Osteocyte (in vitro differentiated cells): Measurements from ENCODE around the gene BRINP2. TPM values are rescaled to one million over a fixed set of nuclear protein-coding genes. Genes with fewer than 3 reads are reported as not detected.

Source experiments
- DNase-seq: peaks from one replicate; pipeline ENCODE4 v3.0.0; 2021; ENCODE audit warnings: mixed read lengths; ENCODE audit not compliant: unreplicated experiment; ENCODE audit errors: extremely low spot score
- H3K27ac Mint-ChIP-seq: one replicate; pipeline ENCODE4 v1.8.0; 2021; ENCODE audit warnings: mild to moderate bottlenecking, mixed read lengths; ENCODE audit not compliant: unreplicated experiment
- H3K27me3 Mint-ChIP-seq: one replicate; pipeline ENCODE4 v1.8.0; 2021; ENCODE audit warnings: mixed read lengths; ENCODE audit not compliant: unreplicated experiment
- H3K36me3 Mint-ChIP-seq: one replicate; pipeline ENCODE4 v1.8.0; 2021; ENCODE audit warnings: mixed read lengths; ENCODE audit not compliant: unreplicated experiment
- H3K4me1 Mint-ChIP-seq: one replicate; pipeline ENCODE4 v1.8.0; 2021; ENCODE audit warnings: mixed read lengths; ENCODE audit not compliant: unreplicated experiment
- H3K4me3 Mint-ChIP-seq: one replicate; pipeline ENCODE4 v1.8.0; 2021; ENCODE audit warnings: mild to moderate bottlenecking, moderate library complexity, mixed read lengths; ENCODE audit not compliant: unreplicated experiment
- H3K9me3 Mint-ChIP-seq: one replicate; pipeline ENCODE4 v1.8.0; 2021; ENCODE audit warnings: mixed read lengths; ENCODE audit not compliant: unreplicated experiment
- long read RNA-seq: library from polyadenylated mRNA; unstranded; transcript quantifications from one replicate; pipeline ENCODE4 v2.0.0, GENCODE V29; 2021
- total RNA-seq: library from RNA; stranded (reverse); gene quantifications from 2 replicates; pipeline ENCODE4 v1.2.1, GENCODE V29; 2021
- TF ChIP-seq, protein P1 (sequence below): fragments of 200-600 bp; sonication (generic); IDR thresholded peaks from 2 replicates; pipeline ENCODE4 v1.5.0; 2021; ENCODE audit warnings: antibody characterized with exemption, mild to moderate bottlenecking, moderate library complexity

The BRINP2 gene
- not detected in 2 replicates for total RNA-seq
- long read RNA-seq = 0 reads

- DNase-seq = no peak
- H3K36me3 Mint-ChIP-seq = no peaks in the 10 kb centered on the region
- H3K27me3 Mint-ChIP-seq = peaks cover 12% of the 10 kb centered on the region
- no peak within 1 kb of the TSS for H3K4me3 Mint-ChIP-seq
- H3K27ac Mint-ChIP-seq = no peak within 1 kb of the TSS
- peaks cover 2% of the 10 kb centered on the region for H3K4me1 Mint-ChIP-seq
- TF ChIP-seq, protein P1, sequence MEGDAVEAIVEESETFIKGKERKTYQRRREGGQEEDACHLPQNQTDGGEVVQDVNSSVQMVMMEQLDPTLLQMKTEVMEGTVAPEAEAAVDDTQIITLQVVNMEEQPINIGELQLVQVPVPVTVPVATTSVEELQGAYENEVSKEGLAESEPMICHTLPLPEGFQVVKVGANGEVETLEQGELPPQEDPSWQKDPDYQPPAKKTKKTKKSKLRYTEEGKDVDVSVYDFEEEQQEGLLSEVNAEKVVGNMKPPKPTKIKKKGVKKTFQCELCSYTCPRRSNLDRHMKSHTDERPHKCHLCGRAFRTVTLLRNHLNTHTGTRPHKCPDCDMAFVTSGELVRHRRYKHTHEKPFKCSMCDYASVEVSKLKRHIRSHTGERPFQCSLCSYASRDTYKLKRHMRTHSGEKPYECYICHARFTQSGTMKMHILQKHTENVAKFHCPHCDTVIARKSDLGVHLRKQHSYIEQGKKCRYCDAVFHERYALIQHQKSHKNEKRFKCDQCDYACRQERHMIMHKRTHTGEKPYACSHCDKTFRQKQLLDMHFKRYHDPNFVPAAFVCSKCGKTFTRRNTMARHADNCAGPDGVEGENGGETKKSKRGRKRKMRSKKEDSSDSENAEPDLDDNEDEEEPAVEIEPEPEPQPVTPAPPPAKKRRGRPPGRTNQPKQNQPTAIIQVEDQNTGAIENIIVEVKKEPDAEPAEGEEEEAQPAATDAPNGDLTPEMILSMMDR = no peak
- H3K9me3 Mint-ChIP-seq = no peaks in the 10 kb centered on the region
Observed at GRCh38 chr1:177170756-177171535, at the start of gene BRINP2. TSS of gene BRINP2 (plus strand) at chr1:177170958. CDS start at chr1:177229877, 58,919 bp downstream.

DNA sequence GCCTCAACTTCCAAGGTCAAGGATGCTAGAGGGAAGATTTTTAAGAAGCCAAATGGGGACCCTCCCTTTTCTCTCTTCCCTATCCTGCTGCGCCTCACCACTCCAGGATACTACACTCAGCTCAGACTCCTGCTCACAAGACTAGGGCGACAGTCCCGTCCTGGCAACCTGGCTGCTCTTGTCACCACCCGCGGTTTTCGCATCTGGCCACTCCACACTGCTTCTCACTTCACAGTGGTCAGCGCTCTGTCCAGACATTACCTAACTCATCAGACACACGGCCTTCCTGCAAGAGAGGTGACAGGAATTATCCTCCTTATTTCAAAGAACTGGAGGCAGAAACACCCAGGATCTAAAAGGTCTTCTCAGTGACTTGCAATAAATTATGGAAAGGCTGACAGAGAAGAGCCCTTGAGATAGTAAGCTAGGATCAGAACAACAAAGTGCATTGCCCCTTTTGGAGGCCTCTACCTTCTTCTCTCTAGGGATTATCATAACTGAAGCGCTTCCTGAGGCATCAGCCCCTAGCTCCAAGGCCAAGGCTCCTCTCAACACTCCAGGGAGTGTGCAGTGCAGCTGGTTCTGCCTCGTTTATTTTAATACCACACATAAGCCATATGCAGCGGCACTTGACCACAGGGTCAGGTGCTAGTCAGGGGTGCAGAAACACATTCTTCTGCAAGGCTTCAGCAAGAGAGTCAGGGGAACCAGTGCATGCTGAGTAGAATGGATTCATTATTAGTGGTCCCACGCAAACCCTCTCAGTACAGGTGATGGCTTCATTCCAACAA, 48.1 kb upstream of the BRINP2 start:
- no peak for DNase-seq
- no peaks in the 10 kb centered on the region for H3K27me3 Mint-ChIP-seq
- H3K9me3 Mint-ChIP-seq = no peaks in the 10 kb centered on the region
- H3K4me1 Mint-ChIP-seq = no peaks in the 10 kb centered on the region
- H3K36me3 Mint-ChIP-seq = no peaks in the 10 kb centered on the region
- TF ChIP-seq, protein P1 = no peak
- no peak overlapping the region for H3K4me3 Mint-ChIP-seq
- no peak overlapping the region for H3K27ac Mint-ChIP-seq

- Mint-ChIP-seq H3K36me3 (no peaks in the 10 kb centered on the region), H3K27ac (no peak overlapping the region), H3K9me3 (no peaks in the 10 kb centered on the region), H3K27me3 (no peaks in the 10 kb centered on the region), H3K4me3 (no peak overlapping the region), H3K4me1 (no peaks in the 10 kb centered on the region)
- no peak for DNase-seq
- TF ChIP-seq, protein P1 = no peak
Observed at GRCh38 chr1:177124577-177125278, 46.0 kb upstream of the BRINP2 start.

DNA sequence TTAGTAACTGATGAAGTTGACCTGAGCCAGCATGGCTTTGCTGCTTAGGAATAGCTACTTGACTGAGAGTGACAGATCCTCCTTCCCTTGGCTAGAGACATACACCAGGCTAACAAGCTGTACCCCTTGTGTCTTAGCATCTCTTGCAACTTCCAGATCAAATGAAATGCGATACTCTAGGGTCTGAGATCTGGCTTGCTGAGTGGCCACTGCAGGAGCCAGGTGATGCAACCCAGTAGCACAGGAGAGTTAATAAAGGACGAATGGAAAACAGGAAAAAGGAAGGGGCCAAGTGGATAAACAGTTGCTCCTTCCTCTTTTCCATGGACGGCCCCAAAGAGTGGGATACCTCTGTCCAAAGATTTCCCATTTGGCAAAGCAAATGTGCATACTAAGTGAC, 44.5 kb upstream of the BRINP2 start:
- no peaks in the 10 kb centered on the region for H3K27me3 Mint-ChIP-seq
- no peaks in the 10 kb centered on the region for H3K9me3 Mint-ChIP-seq
- H3K36me3 Mint-ChIP-seq = no peaks in the 10 kb centered on the region

More for the DNA sequence above, 44.5 kb upstream of the BRINP2 start:
- TF ChIP-seq, protein P1 = no peak
- DNase-seq = no peak
- Mint-ChIP-seq H3K4me3 (no peak overlapping the region), H3K4me1 (no peaks in the 10 kb centered on the region), H3K27ac (no peak overlapping the region)
